T-helper 1 cell (primary cell): ENCODE results near the gene EEA1.
"Not testable (repeated sequence)": the region's sequence is repeated elsewhere in the genome, so short reads cannot be mapped to it uniquely, and the experiment has no call there.

Experiments
- DNase-seq, 5 donors: peaks; one replicate each; pipeline ENCODE4 v3.0.0-alpha.2; 2012 to 2020

Gene EEA1

DNA sequence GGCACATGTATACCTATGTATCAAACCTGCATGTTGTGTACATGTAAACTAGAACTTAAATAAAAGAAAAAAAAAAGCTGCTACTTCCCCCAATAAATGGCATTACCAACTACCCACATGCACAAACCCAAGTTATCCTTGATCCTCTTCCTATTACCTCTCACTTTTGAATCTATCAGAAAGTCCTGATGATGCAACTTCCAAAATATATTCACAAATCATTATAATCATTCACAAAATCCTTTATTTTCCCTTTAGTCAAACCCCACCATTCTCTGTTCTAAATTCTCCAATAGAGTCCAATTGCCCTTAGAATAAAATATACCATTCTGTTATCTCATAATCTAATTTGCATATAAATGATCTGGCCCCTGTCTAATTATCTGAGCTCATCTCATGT, 134.3 kb downstream of the EEA1 start:
- no peak for DNase-seq

DNA sequence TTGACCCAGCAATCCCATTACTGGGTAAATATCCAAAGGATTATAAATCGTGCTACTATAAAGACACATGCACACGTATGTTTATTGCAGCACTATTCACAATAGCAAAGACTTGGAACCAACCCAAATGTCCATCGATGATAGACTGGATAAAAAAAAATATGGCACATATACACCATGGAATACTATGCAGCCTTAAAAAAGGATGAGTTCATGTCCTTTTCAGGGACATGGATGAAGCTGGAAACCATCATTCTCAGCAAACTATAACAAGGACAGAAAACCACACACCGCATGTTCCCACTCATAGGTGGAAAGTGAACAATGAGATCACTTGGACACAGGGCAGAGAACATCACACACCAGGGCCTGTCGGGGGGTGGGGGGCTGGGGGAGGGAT, 134.7 kb downstream of the EEA1 start:
- DNase-seq = not testable (repeated sequence)

DNA sequence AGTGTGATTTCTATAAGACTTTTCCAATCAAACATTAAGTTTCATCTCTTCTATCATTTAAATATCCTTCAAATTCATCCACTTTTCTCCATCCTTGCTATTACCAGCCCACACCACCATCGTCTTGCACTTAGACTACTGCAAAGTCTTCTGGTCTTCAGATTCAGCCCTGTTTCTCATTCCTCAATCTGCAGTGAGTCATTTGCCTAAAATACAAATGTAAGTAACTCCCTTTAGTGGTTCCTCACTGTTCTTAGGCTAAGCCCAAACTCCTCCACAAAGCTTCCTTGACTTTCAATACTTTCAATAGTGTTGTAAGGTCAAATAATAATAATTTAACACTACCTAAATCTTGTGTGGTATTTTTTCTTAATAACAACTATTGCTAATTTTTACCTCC, 143.1 kb downstream of the EEA1 start:
- DNase-seq = no peak

DNA sequence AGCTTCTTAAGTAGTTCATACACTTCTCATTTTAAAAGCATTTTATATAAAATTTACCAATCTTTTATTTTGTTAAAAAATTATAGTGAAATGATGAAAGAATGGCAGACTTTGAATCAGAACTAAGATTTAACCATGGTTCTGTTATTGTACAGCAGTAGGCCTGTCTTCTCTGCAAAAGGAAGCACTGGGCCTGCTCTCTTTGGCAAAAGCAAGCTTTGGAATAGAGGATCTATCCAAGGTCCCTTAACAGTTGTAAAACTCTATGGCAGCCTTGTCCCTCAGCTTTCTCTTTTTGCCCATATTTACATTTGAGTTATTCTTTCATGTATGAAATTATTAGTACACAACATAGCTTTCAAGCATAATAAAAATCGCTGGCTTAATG, 143.5 kb downstream of the EEA1 start:
- DNase-seq = no peak

DNA sequence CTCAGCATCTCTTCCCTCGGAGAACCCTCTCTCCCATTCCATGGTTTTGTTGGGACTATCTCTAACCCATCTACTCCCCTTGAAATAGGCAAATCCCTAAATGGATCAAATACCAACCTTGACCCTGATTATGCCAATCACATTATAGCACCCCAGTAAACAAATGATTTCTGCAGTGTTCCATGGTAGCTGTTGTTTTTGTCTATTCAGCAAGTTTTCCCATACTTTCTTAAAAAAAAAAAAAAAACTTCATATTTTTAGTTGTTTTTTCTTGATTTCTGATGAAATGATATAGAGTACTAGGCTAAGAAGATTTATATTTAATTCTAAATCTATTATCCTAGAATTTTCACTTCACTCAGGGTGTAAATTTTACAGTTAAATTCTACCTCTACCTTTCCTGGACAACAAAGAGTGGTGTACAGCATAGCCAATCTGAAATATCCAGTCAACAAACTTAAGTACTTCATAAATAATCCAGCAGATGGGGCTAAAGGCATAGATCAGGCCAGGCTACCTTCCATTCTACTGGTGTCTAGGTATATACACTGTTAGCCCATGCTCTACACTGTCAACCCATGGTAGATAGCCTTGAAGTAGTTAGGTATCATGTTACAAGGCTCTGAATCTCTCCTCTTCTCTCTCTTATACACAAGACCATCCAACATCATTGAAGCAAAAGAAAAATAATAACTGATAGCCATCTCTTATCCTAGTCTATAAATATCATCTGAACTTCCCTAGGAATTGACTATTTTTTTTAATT, 144.1 kb downstream of the EEA1 start:
- DNase-seq = peak in 3 of 5 donors; percentile 15 to 61 (median 22)

DNA sequence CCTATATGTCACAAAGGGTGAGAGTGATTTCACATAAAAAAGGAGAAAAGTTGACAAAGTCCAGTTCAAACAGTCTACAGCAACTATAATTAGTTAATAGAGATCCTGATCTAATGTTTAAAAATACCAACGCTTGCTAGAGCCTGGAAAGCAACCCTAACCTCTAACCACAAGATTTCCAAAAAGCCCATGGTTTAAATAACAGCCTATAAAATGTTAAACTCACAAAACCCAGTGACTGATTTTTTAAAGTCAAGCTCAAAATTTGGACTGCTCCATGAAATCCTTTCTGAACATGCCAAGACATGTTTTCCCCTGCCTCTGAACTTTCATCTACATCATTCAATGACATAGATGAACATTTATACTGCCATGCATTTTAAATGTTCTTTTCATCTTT, 144.7 kb downstream of the EEA1 start:
- DNase-seq = no peak

DNA sequence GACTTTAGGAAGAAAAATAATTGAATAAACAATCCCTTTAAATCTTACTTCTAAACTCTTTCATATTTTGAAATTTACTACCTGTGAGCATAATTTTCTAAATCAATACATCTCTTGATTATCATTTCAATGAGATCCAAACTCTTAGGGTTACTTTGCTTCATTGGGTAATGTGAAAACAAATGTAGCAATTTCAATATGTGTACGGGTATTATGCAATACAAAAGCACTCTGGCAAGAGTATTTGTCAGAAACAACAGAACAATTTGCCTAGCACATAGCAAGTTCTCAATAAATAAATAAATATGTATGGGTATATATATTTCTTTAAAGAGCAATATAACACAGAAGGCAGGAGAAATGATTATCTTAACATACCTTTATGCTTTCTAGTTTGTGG, 149.2 kb downstream of the EEA1 start:
- DNase-seq = no peak

DNA sequence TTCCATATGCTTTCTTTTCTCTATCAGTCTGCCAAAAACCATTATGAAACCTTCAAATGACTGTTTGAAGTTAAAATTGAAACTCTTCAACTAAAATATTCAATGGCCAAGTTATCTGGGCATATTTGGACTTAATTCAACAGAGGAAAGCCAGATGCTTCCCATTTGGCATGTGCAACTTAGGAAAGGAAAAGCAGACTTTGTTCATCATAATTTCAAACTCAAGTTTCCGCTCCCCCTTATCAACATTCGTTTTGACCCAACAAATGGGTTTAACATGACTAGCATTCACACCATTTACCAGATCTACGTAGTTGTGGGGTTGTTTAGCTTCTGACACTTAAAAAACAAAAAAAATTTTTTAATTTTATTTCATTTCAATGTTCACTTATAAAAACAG, 150.6 kb downstream of the EEA1 start:
- DNase-seq = no peak

DNA sequence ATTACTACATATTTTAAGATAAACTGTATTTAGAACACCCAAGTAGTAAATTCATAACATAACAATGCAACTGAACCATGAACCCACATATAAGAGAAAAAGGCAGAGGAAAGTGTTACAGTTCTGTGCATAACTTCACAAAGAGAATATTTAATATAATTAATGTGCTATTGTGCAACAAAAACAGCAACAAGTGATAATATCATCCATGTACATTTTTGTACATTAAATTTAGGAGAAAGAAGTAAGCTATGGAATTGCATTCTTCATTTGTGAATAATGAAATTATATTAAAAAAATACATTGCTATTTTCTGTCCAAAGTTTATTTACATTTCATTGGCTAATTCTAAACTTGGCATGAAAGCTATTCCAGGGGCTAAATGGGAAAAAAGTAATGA, 153.7 kb downstream of the EEA1 start:
- no peak for DNase-seq

DNA sequence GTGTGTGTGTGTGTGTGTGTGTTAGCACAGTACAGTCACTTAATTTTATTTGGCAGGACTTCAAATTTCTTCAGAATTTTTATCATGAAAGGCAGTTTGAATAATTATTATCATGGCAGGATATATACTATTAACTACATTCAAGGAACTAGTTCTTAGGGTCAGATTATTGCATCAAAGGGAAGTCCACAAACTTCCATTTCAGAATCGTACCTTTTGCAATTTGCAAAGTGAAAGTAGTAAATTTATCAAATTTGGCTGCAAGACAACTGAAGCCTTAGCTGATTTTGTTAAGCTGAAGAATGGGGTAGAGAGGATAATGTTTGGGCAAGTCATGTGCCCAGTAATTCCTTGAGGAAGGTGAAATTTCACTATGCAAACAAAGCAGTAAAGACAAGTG, 158.1 kb downstream of the EEA1 start:
- no peak for DNase-seq

DNA sequence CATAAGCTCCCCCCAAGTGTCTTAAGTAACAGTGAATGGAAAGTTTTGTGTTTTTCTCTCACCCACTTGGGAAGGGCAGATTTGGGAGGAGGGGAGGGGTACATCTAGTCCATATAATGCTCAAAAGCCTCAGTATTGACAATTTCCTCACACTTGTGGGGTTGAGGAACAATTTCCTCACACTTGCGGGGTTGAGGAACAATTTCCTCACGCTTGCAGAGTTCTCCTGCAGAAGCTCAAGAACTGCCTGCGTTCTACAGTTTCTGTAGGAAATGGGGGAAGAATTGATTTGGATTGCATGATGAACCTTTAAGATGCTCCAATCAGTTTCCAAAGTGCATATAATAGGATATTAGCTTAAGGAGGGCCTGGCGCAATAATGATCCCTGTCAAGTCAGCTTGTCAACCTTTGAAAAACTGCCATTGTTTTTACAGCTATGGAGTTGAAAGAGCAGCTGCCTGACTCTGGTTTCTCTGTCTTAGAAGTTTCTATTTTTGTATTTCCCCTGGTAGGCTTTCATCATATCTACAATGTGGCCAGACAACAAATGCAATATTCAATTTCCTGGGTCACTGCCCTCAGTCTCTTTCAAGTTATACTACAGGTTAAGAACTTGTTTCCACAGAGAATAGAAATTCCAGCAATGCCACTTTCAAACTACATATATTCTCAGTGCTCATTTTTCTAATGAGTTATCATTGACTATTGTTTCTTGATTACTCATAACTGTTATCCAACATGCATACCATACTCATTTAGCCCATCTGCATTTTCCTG, 159.8 kb downstream of the EEA1 start:
- peak in 1 of 5 donors; percentile 1 for DNase-seq

DNA sequence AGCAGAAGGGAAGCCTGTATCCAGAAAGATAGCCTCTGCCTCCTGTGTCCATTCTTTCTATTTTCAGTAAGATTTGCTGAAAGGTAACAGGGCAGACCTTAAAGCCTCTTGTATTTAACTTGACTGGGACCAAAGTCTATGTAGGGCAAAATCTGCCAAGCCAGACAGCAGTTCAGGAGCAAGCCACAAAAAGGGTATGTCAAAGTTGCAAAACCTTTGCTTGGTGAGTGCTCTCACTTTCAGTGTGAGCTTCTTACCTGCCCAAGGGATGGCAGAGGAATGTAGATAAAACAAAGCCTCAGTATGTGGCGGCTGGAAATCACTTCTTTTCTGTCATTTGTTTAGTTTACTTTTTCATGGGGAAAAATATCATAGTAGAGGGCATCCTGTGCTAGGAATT, 163.2 kb downstream of the EEA1 start:
- DNase-seq = no peak

DNA sequence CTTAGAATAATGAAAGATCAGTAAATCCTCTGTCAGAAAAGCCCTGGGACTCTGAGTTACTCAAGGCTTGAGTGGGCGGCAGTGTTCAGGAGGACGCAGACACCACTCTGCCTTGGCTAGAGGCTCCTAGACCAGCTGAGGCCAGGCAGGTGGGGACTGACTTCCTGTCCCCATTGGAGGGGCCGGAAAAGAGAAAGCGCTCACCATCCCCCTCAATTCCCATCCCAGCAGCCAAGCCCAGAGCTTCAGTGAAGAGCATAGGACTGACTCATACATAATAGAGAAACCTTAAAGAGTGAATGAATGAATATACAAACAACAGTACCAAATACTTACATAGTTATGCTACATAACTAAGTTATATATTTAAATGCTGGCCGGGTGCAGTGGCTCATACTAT, 164.3 kb downstream of the EEA1 start:
- no peak for DNase-seq

DNA sequence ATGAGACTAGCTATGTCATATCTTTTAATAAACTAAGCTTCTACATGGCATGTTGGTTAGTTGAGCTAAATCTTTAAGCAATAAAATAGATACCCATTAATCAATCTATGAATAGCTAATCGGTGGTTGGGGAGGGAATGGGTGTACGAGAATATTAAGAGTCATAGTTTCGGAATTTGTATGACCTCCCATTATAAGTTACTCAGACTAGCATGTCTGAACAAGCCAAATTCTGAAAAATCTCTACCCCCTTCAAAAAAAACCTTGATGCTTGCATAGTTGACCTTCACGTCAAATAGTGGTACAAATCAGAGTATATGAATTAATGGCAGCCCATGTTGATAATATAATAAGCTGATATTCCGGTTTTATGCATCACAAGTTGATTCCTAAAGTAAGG, 166.3 kb downstream of the EEA1 start:
- DNase-seq = no peak

DNA sequence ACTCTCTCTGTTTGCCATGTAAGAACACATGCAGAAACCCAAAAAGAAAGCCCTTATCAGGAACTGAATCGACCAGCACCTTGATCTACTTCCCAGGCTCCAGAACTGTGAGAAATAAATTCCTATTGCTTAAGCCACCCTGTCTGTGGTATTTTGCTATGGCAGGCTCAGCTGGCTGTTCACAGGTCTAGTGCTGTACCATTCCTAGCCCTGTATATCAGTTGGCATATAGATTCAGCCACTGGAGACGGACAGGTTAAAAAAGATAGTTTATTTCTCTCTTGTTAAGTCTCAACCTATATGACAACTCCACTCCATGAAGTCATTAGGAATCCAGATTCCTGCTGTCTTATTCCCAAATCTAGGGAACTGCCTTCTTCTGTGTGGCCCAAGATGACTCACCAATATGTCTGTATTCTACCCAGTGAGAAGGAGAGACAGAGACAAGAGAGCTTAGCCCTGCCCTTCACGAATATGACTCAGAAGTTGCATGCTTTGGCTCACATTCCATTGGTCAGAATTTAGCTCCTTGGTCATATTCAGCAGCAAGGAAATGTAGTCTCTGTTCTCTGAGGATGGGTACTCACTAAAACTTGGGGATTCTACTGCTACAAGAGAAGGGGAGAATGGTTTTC, 169.3 kb downstream of the EEA1 start:
- DNase-seq = no peak

DNA sequence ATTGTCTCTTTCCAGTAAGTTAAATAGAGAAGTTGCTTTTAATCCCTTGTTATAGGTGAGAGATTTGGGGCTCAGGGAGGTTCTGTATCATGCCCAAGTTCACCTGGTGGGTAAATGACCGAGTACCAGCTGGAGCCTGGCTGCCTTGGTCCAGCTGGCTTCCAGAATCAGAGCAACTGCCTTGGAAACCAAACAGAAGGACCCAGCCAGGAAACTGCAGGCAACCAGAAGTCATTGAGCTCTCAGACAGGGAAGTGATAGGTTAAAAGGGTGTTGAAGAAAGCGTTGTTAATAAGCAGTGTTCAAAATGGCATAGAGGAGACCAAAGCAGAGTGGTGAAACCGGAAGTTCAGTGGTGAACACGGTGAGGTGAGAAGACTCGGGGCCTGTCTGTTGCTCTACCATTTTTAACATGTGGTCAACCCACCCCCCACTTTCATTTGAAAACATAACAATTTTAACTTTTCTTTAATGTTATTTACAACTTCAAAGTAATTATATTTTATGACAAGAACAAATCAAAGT, 171.4 kb downstream of the EEA1 start:
- DNase-seq = no peak

DNA sequence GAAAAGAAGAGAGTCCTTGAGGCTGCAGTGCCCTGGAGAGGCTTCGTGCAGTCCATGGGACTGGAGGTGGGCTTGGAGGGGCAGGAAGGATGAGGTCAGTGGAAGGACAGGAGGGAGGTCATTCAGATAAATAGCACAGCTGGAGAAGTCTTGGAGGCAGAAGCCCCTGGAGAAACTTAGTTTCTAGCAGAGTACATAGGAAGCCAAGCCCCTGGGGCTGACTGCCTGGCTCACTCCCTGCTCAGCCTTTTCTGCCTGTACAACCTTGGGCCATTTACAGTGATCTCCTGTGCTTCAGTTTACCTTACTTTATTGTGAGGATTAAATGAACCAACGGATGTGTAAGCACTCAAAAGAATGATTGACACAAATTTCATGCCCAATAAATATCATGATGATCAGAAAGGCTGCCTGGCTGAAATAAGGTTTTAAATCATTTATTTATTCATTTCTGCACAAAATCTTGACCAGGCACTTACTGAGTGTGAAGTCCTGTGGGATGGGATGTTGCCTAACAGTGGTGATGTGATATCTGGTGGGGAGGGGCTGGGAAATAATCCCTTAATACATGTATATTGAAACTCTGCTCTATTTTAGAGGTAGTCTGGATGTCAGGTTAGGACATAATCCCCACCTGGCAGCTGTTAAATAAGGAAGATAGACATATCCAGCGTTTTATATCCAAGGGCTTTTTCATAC, 172.0 kb downstream of the EEA1 start:
- no peak for DNase-seq

DNA sequence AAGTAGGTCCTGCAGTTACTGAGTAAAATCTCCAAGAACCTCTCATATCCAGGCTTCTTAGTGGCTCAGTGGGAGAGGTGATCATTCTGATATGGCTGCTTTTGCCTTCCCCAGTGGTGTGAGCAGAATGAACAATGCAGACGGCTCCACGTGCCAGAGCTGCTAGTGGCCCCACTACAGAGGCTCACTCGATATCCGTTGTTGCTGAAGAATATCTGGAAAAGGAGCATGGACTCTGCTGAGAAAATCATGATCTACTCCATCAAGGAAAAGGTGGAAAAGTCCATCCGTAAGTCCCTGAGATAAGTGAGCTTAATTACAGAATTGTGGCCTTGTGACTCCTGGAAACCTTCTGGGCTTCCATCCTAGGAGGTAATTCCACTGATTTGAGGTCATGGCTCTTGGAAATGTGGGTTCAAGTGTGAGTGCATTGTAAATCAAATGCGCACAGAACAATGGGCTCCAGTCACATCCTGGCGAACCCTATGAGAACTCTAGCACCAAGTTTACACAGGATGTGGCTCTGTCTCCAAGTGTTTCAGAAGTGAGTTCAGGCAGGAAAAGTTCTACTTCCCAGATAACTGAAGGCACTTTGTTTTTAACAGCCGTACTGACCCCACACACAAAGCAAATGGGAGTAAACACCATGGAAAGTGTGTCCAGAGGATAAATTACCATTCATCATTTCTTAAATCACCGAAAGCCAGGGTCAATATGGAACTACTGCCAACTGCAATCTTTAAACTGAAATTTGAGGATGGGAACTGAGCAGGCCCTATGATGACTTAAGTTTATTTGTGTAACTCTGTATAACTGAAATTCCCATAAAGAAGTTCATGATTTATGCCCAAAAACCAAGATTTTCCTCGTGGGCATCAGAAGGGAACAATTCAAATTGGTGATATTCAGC, 174.9 kb downstream of the EEA1 start:
- DNase-seq = no peak

DNA sequence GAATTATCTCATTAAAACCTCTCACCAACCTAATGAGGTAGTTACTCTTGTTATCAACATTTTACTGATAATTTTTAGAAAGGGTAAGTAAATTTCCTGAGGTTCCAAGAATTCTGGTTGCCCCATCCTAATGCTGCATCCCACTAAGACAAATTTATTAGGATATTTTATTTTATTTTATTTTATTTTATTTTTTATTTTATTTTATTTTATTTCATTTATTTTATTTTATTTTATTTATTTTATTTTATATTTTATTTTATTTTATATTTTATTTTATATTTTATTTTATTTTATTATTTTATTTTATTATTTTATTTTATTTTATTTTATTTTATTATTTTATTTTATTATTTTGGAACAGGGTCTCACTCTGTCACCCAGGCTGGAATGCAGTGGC, 179.4 kb downstream of the EEA1 start:
- not testable (repeated sequence) for DNase-seq

DNA sequence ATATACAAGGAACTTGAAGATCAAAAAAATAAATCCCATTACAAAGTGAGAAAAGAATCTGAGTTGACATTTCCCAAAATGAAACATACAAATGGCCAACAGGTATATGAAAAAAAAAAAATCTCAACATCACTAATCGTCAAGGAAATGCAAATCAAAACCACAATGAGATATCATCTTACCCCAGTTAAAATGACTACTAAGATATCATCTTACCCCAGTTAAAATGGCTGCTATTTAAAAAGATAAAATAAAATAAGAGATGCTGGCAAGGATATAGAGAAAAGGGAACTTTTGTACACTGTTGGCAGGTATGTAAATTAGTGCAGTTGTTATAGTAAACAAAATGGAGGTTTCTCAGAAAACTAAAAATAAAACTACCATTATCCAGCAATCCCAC, 181.9 kb downstream of the EEA1 start:
- DNase-seq = no peak

DNA sequence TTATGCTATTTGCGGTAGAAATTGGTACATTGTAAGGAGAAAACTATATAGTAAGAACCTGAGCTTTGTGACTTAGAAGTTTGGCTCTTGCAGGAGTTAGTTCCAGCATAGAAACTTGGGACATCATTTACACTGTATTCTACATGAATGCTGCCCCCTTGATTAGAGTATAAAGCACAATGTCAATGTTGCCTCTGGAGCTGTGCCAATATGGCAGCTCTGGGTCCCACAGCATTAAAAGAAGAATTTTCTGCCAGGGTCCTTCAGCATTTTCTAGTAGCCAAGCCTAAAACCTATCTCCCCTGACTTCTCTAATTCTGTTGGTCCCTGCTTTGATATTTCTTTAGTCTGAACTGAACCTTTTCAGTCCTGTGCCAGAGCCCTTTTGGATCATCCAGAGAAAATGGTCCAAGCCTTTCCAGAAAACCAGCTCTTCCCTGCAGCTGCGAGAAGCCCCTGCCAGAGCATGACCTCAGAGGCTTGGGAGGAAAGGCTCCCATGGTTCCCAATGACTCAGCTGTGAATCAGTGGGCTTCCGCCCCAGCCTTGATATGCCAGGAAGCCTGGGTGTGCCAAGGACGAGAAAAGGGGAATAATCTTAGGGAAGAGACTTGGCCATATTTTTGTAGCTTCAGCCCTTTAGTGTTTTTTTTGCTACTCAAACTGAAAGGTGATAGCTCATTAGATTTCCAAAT, 183.1 kb downstream of the EEA1 start:
- DNase-seq = no peak
